ENCODE measurements around the gene SUSD3. TPM values are rescaled to one million over a fixed set of nuclear protein-coding genes. Genes with fewer than 3 reads are reported as not detected.

The SUSD3 gene
- total and polyA plus RNA-seq, 3 experiments from 2014 or later = 11.3 to 103 (median 12.3) TPM

GRCh38 chr9:93023521-93023815 lies 35.0 kb upstream of the SUSD3 start:
- H3K4me3 ChIP-seq (ENCODE audit: low read length) = no peak overlapping the region
- H3K4me3 Mint-ChIP-seq = no peak overlapping the region
- H3K4me1 ChIP-seq (ENCODE audit: insufficient read depth, low read length) = peaks cover 71% of the 10 kb centered on the region
- H3K36me3 Mint-ChIP-seq = peaks cover 11 to 87% (median 17%) of the 10 kb centered on the region in 3 donors
- H3K9me3 Mint-ChIP-seq = no peaks in the 10 kb centered on the region
- H3K27me3 Mint-ChIP-seq = peaks cover 0 to 1% of the 10 kb centered on the region in 2 donors
- peaks cover 52% of the 10 kb centered on the region for H3K36me3 ChIP-seq (ENCODE audit: insufficient read depth, low read length)
- no peaks in the 10 kb centered on the region for H3K9me3 ChIP-seq (ENCODE audit: low read length)
- ChIA-PET POLR2A (interaction anchor here (0.6 to 1.1 kb wide), 3 partner anchors 9 to 70 kb away, joined by 3 to 6 read pairs (median 3); no protein-coding TSS in a partner anchor), CTCF (interaction anchor here (0.7 to 3.5 kb wide), 3 partner anchors 9 to 85 kb away, joined by 7 to 20 read pairs (median 13); no protein-coding TSS in a partner anchor)
- no peaks in the 10 kb centered on the region for H3K27me3 ChIP-seq (ENCODE audit: insufficient read depth, low read length, poor library complexity, severe bottlenecking)
- DNase-seq = no peak
- peaks cover 52 to 83% (median 60%) of the 10 kb centered on the region in 3 donors for H3K4me1 Mint-ChIP-seq
- no peak overlapping the region for H3K27ac ChIP-seq (ENCODE audit: low read depth, low read length)
- peak overlapping the region in 7 of 8 donors; percentile 61 to 93 (median 80) for H3K27ac Mint-ChIP-seq

DNA sequence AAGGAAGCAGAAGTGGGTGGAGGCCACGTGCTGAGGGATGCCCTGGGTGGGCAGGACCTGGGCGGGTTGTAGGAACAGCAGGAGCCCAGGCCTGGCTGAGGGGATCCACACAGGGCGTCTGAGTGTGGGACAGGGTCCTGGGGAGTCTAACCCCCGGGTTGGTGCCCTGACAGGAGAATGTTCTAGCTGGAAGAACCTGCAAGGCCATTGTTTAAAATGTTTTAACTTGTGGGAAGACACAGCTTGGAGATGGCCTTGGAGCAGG lies 33.9 kb upstream of the SUSD3 start:
- peaks cover 7 to 83% (median 11%) of the 10 kb centered on the region in 3 donors for H3K36me3 Mint-ChIP-seq
- ChIA-PET POLR2A (interaction anchor here (0.9 to 1.9 kb wide), 7 partner anchors 8 to 70 kb away, joined by 3 to 9 read pairs (median 3); no protein-coding TSS in a partner anchor), CTCF (interaction anchor here (2.9 to 6.6 kb wide), 3 partner anchors 10 to 84 kb away, joined by 13 to 52 read pairs (median 20); no protein-coding TSS in a partner anchor)
- no peaks in the 10 kb centered on the region for H3K9me3 ChIP-seq (ENCODE audit: low read length)
- no peak overlapping the region for H3K27ac ChIP-seq (ENCODE audit: low read depth, low read length)
- H3K27ac Mint-ChIP-seq = peak overlapping the region in 7 of 8 donors; percentile 70 to 97 (median 89)
- DNase-seq = no peak
- no peaks in the 10 kb centered on the region for H3K27me3 ChIP-seq (ENCODE audit: insufficient read depth, low read length, poor library complexity, severe bottlenecking)
- H3K4me1 ChIP-seq (ENCODE audit: insufficient read depth, low read length) = peaks cover 81% of the 10 kb centered on the region
- H3K4me1 Mint-ChIP-seq = peaks cover 56 to 86% (median 61%) of the 10 kb centered on the region in 3 donors
- no peak overlapping the region for H3K4me3 ChIP-seq (ENCODE audit: low read length)
- peaks cover 43% of the 10 kb centered on the region for H3K36me3 ChIP-seq (ENCODE audit: insufficient read depth, low read length)
- no peaks in the 10 kb centered on the region for H3K27me3 Mint-ChIP-seq
- no peaks in the 10 kb centered on the region for H3K9me3 Mint-ChIP-seq
- H3K4me3 Mint-ChIP-seq = peak overlapping the region in 1 of 7 donors; percentile 55

DNA sequence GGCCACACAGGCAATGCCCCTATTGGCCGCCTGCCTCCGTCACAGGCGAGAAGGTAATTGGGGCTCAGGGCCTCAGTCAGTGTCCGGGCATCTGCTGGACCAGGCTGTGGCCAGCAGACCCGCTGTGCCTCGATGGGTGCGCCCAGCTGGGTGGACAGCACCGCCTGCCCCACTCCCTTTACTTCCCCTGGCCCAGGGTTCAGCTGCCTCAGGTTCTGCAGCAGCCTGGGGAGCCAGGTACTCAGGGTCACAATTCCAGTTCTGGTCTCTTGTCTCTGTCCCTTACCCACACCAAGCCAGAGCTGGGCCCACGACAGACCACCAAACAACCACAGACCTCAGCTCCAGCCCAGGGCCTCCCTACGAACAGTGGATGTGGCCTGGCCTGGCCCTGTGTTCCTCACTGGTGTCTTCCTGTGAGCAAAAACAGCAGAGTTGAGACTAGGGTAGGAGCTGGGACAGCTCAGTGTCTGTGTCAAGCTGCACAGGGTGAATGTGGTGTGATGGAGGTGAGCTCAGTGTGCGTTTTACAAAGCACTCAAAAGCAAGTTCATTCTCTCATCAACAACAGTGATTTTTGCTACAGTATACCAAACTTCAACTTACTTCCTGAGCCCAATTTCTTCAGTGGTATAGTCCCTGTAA lies 33.4 kb upstream of the SUSD3 start:
- Mint-ChIP-seq H3K4me3 (peak overlapping the region in 5 of 7 donors; percentile 32 to 89 (median 43)), H3K36me3 (peaks cover 6 to 83% (median 10%) of the 10 kb centered on the region in 3 donors), H3K27ac (peak overlapping the region; percentile 89 to 97 (median 93)), H3K9me3 (no peaks in the 10 kb centered on the region), H3K27me3 (no peaks in the 10 kb centered on the region), H3K4me1 (peaks cover 58 to 88% (median 66%) of the 10 kb centered on the region in 3 donors)
- DNase-seq = peak in 1 of 5 donors; percentile 53
- POLR2A ChIA-PET = interaction anchor here (0.6 to 1.9 kb wide), 8 partner anchors 9 to 71 kb away, joined by 3 to 9 read pairs (median 3); no protein-coding TSS in a partner anchor
- Histone ChIP-seq H3K36me3 (ENCODE audit: insufficient read depth, low read length) (peaks cover 43% of the 10 kb centered on the region), H3K4me3 (ENCODE audit: low read length) (no peak overlapping the region), H3K9me3 (ENCODE audit: low read length) (no peaks in the 10 kb centered on the region), H3K27ac (ENCODE audit: low read depth, low read length) (no peak overlapping the region), H3K27me3 (ENCODE audit: insufficient read depth, low read length, poor library complexity, severe bottlenecking) (no peaks in the 10 kb centered on the region), H3K4me1 (ENCODE audit: insufficient read depth, low read length) (peaks cover 81% of the 10 kb centered on the region)
- CTCF ChIA-PET = interaction anchor here (0.6 to 6.6 kb wide), 6 partner anchors 11 to 83 kb away, joined by 3 to 52 read pairs (median 8); no protein-coding TSS in a partner anchor

- Mint-ChIP-seq H3K27ac (peak overlapping the region; percentile 89 to 97 (median 94)), H3K4me3 (peak overlapping the region in 4 of 7 donors; percentile 32 to 89 (median 53)), H3K27me3 (no peaks in the 10 kb centered on the region), H3K36me3 (peaks cover 8 to 82% (median 12%) of the 10 kb centered on the region in 3 donors), H3K4me1 (peaks cover 55 to 88% (median 72%) of the 10 kb centered on the region in 3 donors), H3K9me3 (no peaks in the 10 kb centered on the region)
- Histone ChIP-seq H3K4me3 (ENCODE audit: low read length) (no peak overlapping the region), H3K9me3 (ENCODE audit: low read length) (no peaks in the 10 kb centered on the region), H3K27me3 (ENCODE audit: insufficient read depth, low read length, poor library complexity, severe bottlenecking) (no peaks in the 10 kb centered on the region), H3K4me1 (ENCODE audit: insufficient read depth, low read length) (peaks cover 81% of the 10 kb centered on the region), H3K27ac (ENCODE audit: low read depth, low read length) (no peak overlapping the region), H3K36me3 (ENCODE audit: insufficient read depth, low read length) (peaks cover 43% of the 10 kb centered on the region)
- no peak for DNase-seq
- ChIA-PET POLR2A (interaction anchor here (0.9 to 1.9 kb wide), 4 partner anchors 10 to 60 kb away, joined by 3 to 9 read pairs (median 4); no protein-coding TSS in a partner anchor), CTCF (interaction anchor here (0.6 to 6.6 kb wide), 7 partner anchors 11 to 83 kb away, joined by 3 to 52 read pairs (median 3); no protein-coding TSS in a partner anchor)
Measured at GRCh38 chr9:93025736-93026135, 32.8 kb upstream of the SUSD3 start.

- Mint-ChIP-seq H3K27ac (peak overlapping the region; percentile 92 to 98 (median 95)), H3K36me3 (peaks cover 13 to 82% (median 19%) of the 10 kb centered on the region in 3 donors), H3K4me3 (peak overlapping the region in 4 of 7 donors; percentile 15 to 55 (median 29)), H3K27me3 (no peaks in the 10 kb centered on the region), H3K4me1 (peaks cover 59 to 90% (median 79%) of the 10 kb centered on the region in 3 donors), H3K9me3 (no peaks in the 10 kb centered on the region)
- H3K4me1 ChIP-seq (ENCODE audit: insufficient read depth, low read length) = peaks cover 80% of the 10 kb centered on the region
- CTCF ChIA-PET = interaction anchor here (1.0 to 6.6 kb wide), 4 partner anchors 12 to 69 kb away, joined by 3 to 52 read pairs (median 12); no protein-coding TSS in a partner anchor
- no peak overlapping the region for H3K4me3 ChIP-seq (ENCODE audit: low read length)
- no peak for DNase-seq
- H3K27ac ChIP-seq (ENCODE audit: low read depth, low read length) = peak overlapping the region; percentile 4
- H3K36me3 ChIP-seq (ENCODE audit: insufficient read depth, low read length) = peaks cover 43% of the 10 kb centered on the region
- H3K27me3 ChIP-seq (ENCODE audit: insufficient read depth, low read length, poor library complexity, severe bottlenecking) = no peaks in the 10 kb centered on the region
- H3K9me3 ChIP-seq (ENCODE audit: low read length) = no peaks in the 10 kb centered on the region
- POLR2A ChIA-PET = interaction anchor here (1.9 kb wide), 1 partner anchor 11 kb away, joined by 9 read pairs; no protein-coding TSS in a partner anchor
Measured at GRCh38 chr9:93026640-93027039, 31.9 kb upstream of the SUSD3 start.

DNA sequence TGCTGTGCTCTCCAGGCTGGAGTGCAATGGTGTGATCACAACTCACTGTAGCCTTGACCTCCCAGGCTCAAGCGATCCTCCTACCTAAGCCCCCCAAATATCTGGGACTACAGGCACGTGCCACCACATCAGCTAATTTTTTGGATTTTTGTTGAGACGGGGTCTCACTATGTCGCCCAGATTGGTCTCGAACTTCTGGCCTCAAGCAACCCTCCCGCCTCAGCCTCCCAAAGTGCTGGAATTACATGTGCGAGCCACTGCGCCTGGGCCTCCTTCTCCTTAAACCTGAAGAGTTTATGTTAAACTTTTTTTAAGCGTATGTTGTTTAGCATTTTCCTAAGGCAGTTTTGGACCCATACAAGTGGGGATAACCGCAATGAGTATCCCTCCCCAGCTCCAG lies 30.8 kb upstream of the SUSD3 start:
- Histone ChIP-seq H3K27me3 (ENCODE audit: insufficient read depth, low read length, poor library complexity, severe bottlenecking) (no peaks in the 10 kb centered on the region), H3K36me3 (ENCODE audit: insufficient read depth, low read length) (peaks cover 44% of the 10 kb centered on the region), H3K4me3 (ENCODE audit: low read length) (peak overlapping the region; percentile 17), H3K27ac (ENCODE audit: low read depth, low read length) (peak overlapping the region; percentile 39), H3K9me3 (ENCODE audit: low read length) (no peaks in the 10 kb centered on the region), H3K4me1 (ENCODE audit: insufficient read depth, low read length) (peaks cover 88% of the 10 kb centered on the region)
- no peaks in the 10 kb centered on the region for H3K27me3 Mint-ChIP-seq
- H3K27ac Mint-ChIP-seq = peak overlapping the region; percentile 92 to 98 (median 95)
- H3K4me3 Mint-ChIP-seq = peak overlapping the region; percentile 17 to 90 (median 80)
- H3K36me3 Mint-ChIP-seq = peaks cover 14 to 82% (median 15%) of the 10 kb centered on the region in 3 donors
- no peaks in the 10 kb centered on the region for H3K9me3 Mint-ChIP-seq
- no peak for DNase-seq
- peaks cover 63 to 91% (median 86%) of the 10 kb centered on the region in 3 donors for H3K4me1 Mint-ChIP-seq
- ChIA-PET POLR2A (interaction anchor here (0.7 to 3.2 kb wide), 16 partner anchors 10 to 535 kb away, joined by 3 to 32 read pairs (median 4); partner anchors contain the start of gene NINJ1), CTCF (interaction anchor here (0.8 to 6.6 kb wide), 17 partner anchors 8 to 106 kb away, joined by 3 to 52 read pairs (median 4); partner anchors contain the start of gene NINJ1)

DNA sequence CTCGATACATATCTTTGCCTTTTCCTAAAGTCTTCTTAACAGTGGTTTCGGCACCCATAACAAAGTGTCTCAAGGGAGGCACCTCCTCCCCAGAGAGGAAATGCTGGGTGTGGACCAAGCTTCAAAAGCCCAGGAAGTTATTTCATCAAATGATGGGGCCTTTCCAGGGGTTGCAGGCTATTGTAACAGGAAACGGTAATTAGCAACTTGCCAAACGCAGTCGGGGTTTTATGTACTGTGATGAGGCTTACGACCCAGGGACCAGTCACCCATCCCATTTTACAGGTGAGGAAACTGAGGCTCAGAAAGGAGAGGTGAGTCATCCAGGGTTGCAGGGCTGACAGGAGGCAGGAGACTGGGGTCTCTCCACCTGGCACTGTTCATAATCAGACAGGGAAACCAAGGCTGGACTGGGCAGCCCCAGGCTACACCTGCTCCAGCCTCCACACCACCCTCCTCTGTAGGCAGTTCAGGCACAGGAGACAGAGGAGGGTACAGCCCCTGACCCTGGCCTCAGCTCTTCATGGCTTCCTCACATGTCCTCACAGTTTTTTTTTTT lies 30.0 kb upstream of the SUSD3 start:
- peaks cover 14 to 80% (median 17%) of the 10 kb centered on the region in 3 donors for H3K36me3 Mint-ChIP-seq
- peaks cover 64 to 87% (median 80%) of the 10 kb centered on the region in 3 donors for H3K4me1 Mint-ChIP-seq
- peak overlapping the region; percentile 92 to 98 (median 95) for H3K27ac Mint-ChIP-seq
- CTCF ChIA-PET = interaction anchor here (0.8 to 6.6 kb wide), 16 partner anchors 9 to 105 kb away, joined by 3 to 52 read pairs (median 4); partner anchors contain the start of gene NINJ1
- H3K9me3 Mint-ChIP-seq = no peaks in the 10 kb centered on the region
- H3K27me3 ChIP-seq (ENCODE audit: insufficient read depth, low read length, poor library complexity, severe bottlenecking) = no peaks in the 10 kb centered on the region
- peak overlapping the region; percentile 60 for H3K4me3 ChIP-seq (ENCODE audit: low read length)
- POLR2A ChIA-PET = interaction anchor here (0.5 to 3.2 kb wide), 20 partner anchors 9 to 539 kb away, joined by 3 to 32 read pairs (median 4); partner anchors contain the start of gene NINJ1
- no peaks in the 10 kb centered on the region for H3K27me3 Mint-ChIP-seq
- peak overlapping the region; percentile 52 to 90 (median 80) for H3K4me3 Mint-ChIP-seq
- H3K4me1 ChIP-seq (ENCODE audit: insufficient read depth, low read length) = peaks cover 91% of the 10 kb centered on the region
- peaks cover 45% of the 10 kb centered on the region for H3K36me3 ChIP-seq (ENCODE audit: insufficient read depth, low read length)
- peak overlapping the region; percentile 60 for H3K27ac ChIP-seq (ENCODE audit: low read depth, low read length)
- no peaks in the 10 kb centered on the region for H3K9me3 ChIP-seq (ENCODE audit: low read length)
- DNase-seq = peak; percentile 51 to 89 (median 83)

Measured in CD8-positive, alpha-beta memory T cell (primary cell).